Endothelial cell of umbilical vein (primary cell): ENCODE measurements around the gene RNFT2. TPM values are rescaled to one million over a fixed set of nuclear protein-coding genes. Genes with fewer than 3 reads are reported as not detected.

ENCODE experiments used
- BruUV-seq: library from RNA; stranded (reverse); fragments of 400-500 nt; replicated peaks from 2 replicates; lab custom pipeline; 2021; lab: Mats Ljungman, UMichigan
- CTCF ChIA-PET: fragments of 300-600, 350-600 bp; sonication (Branson Sonifier 250); formaldehyde crosslinking; loops from one replicate; lab custom pipeline; 2021; ENCODE audit warnings: antibody characterized with exemption, inconsistent platforms; lab: Charles Lee
- POLR2A ChIA-PET: fragments of 300-600, 350-600 bp; sonication (Branson Sonifier 250); formaldehyde crosslinking; loops from one replicate; lab custom pipeline; 2021; ENCODE audit warnings: antibody characterized with exemption, inconsistent platforms; lab: Charles Lee
- DNase-seq: peaks from one replicate; pipeline ENCODE4 v3.0.0-alpha.2; 2011; ENCODE audit warnings: low read depth, low spot score
- FAIRE-seq: peaks from 2 replicates; lab custom pipeline; 2011; peaks lifted over from hg19 to GRCh38; lab: Jason Lieb, UNC
- H2AFZ ChIP-seq: 2 replicates; pipeline ENCODE4 v1.6.0; 2012; ENCODE audit warnings: low read depth, low read length, control low read depth, inconsistent platforms
- H3K27ac ChIP-seq: 2 replicates; pipeline ENCODE4 v1.5.1; 2011; ENCODE audit warnings: low read depth, mild to moderate bottlenecking, control low read depth, low read length, moderate library complexity; ENCODE audit not compliant: insufficient read depth
- H3K27me3 ChIP-seq, 2 experiments: 2 replicates each; pipeline versions ENCODE4 v1.6.0 to v1.6.1; 2011; ENCODE audit warnings: low read length in 2 of 2, mixed read lengths in 1 of 2; ENCODE audit not compliant: control insufficient read depth in 2 of 2, insufficient read depth in 2 of 2
- H3K36me3 ChIP-seq, 2 experiments: 2 replicates in 1 of 2; 3 replicates in 1 of 2; pipeline ENCODE4 v1.5.1; 2011; ENCODE audit warnings: low read length in 2 of 2, mild to moderate bottlenecking in 1 of 2, moderate library complexity in 1 of 2; ENCODE audit not compliant: control insufficient read depth in 2 of 2, insufficient read depth in 2 of 2; ENCODE audit errors: extremely low read depth in 1 of 2
- H3K4me1 ChIP-seq: 3 replicates; pipeline ENCODE4 v1.5.1; 2011; ENCODE audit warnings: mild to moderate bottlenecking, low read length; ENCODE audit not compliant: control insufficient read depth, insufficient read depth; ENCODE audit errors: extremely low read depth
- H3K4me2 ChIP-seq: 2 replicates; pipeline ENCODE4 v1.6.1; 2011; ENCODE audit warnings: low read length, control low read depth, mixed read lengths; ENCODE audit not compliant: insufficient read depth
- H3K4me3 ChIP-seq, 3 experiments: fragments of 200-600 bp in 1 of 3; sonication (generic), shearing (Covaris generic) in 1 of 3; replicated peaks in 1 of 3; 2 replicates each; pipeline ENCODE4 v1.5.1; 2011 to 2016; ENCODE audit warnings: control low read depth in 3 of 3, low read length in 3 of 3, mild to moderate bottlenecking in 2 of 3, inconsistent platforms in 1 of 3, low read depth in 1 of 3, moderate library complexity in 1 of 3; ENCODE audit not compliant: insufficient read depth in 1 of 3
- H3K79me2 ChIP-seq: 2 replicates; pipeline ENCODE4 v1.6.0; 2012; ENCODE audit warnings: low read length, inconsistent platforms; ENCODE audit not compliant: control insufficient read depth, insufficient read depth
- H3K9ac ChIP-seq: replicated peaks from 2 replicates; pipeline ENCODE3; 2011; ENCODE audit warnings: low read length, control low read depth; ENCODE audit not compliant: insufficient read depth; ENCODE audit errors: extremely low read depth
- H3K9me1 ChIP-seq: replicated peaks from 3 replicates; pipeline ENCODE4 v1.6.0; 2011; ENCODE audit warnings: mild to moderate bottlenecking, low read length; ENCODE audit not compliant: control insufficient read depth, insufficient read depth; ENCODE audit errors: extremely low read depth
- H3K9me3 ChIP-seq: replicated peaks from 2 replicates; pipeline ENCODE4 v1.5.1; 2012; ENCODE audit warnings: low read length, inconsistent platforms; ENCODE audit not compliant: control insufficient read depth, insufficient read depth
- H4K20me1 ChIP-seq: replicated peaks from 2 replicates; pipeline ENCODE3; 2011; ENCODE audit warnings: mild to moderate bottlenecking, low read length; ENCODE audit not compliant: control insufficient read depth, insufficient read depth; ENCODE audit errors: extremely low read depth
- EZH2 ChIP-seq: IDR thresholded peaks from 2 replicates; pipeline ENCODE4 v1.6.1; 2012; ENCODE audit warnings: borderline replicate concordance, low read depth, mild to moderate bottlenecking, moderate library complexity, low read length, inconsistent platforms; ENCODE audit not compliant: severe bottlenecking
- JUN ChIP-seq: IDR thresholded peaks from 2 replicates; pipeline ENCODE4 v1.6.1; 2011; ENCODE audit warnings: borderline replicate concordance, low read depth; ENCODE audit not compliant: insufficient read length, insufficient read depth
- MYC ChIP-seq: IDR thresholded peaks from one replicate; pipeline ENCODE4 v1.6.1; 2011; ENCODE audit warnings: mild to moderate bottlenecking, low read depth, low read length
- POLR2A ChIP-seq: IDR thresholded peaks from 2 replicates; pipeline ENCODE4 v1.6.1; 2012; ENCODE audit warnings: low read depth, mild to moderate bottlenecking, control low read depth, low read length
- dilution Hi-C: fragments of 300-500 bp; cut with MboI; formaldehyde crosslinking; loops from one replicate; pipeline ENCODE4 v1.15.0; 2019; ENCODE audit warnings: low sequenced_read_pairs; ENCODE audit not compliant: extremely low pct_ligation_motif_present
- intact Hi-C: fragments of 100-400 bp; cut with micrococcal nuclease; formaldehyde crosslinking; loops from one replicate; pipeline ENCODE4 v1.10.0; 2022
- polyA plus RNA-seq, 4 experiments: library from polyadenylated mRNA; depleted of rRNA in 3 of 4; stranded (reverse) in 3 of 4; unstranded in 1 of 4; fragments of >200 nt; gene quantifications; 2 replicates each; pipeline versions ENCODE4 v1.2.1 to v1.2.3, GENCODE V29; 2011 to 2012; ENCODE audit warnings: missing spikeins in 1 of 4
- total RNA-seq: library from RNA; stranded (reverse); gene quantifications from 2 replicates; pipeline ENCODE4 v1.2.3, GENCODE V29; 2021
- TF ChIP-seq, protein P1 (sequence below): IDR thresholded peaks from 2 replicates; pipeline ENCODE4 v1.6.1; 2011; ENCODE audit not compliant: insufficient read depth, insufficient read length
- TF ChIP-seq, protein P2 (sequence below), 2 donors: IDR thresholded peaks; 1 replicate in 1 of 2; 2 replicates in 1 of 2; pipeline ENCODE4 v1.5.1; 2011; ENCODE audit warnings: low read length in 2 of 2, mild to moderate bottlenecking in 2 of 2, moderate library complexity in 2 of 2, control low read depth in 1 of 2, inconsistent platforms in 1 of 2, low read depth in 1 of 2; ENCODE audit not compliant: insufficient read depth in 1 of 2; ENCODE audit errors: extremely low read depth in 1 of 2

Gene RNFT2
- total and polyA plus RNA-seq, 2 donors (not counting 3 experiments of a cell fraction or from before 2014, with no cell fraction given): 1.4 to 6.6 TPM

DNA sequence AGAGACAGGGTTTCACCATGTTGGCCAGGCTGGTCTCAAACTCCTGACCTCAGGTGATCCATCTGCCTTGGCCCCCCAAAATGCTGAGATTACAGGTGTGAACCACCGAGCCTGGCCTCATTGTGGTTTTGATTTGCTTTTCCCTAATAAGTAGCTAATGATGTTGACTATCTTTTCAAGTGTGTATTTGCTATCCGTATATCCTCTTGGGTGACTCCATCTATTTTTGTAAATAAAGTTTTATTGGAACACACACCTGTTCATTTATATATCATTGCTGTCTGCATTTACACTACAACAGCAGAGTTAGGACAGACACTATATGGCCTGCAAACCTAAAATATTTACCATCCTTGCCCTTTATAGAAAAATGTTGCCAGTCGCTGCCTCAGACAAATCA, 156.8 kb downstream of the RNFT2 start:
- CTCF ChIA-PET: no interaction called here
- no TSS peak for BruUV-seq
- Histone ChIP-seq H3K4me2 (no peak overlapping the region), H4K20me1 (no peaks in the 10 kb centered on the region), H3K9me3 (no peaks in the 10 kb centered on the region), H3K27ac (no peak overlapping the region), H3K4me1 (no peaks in the 10 kb centered on the region), H3K9ac (no peak overlapping the region), H3K79me2 (no peaks in the 10 kb centered on the region), H3K27me3 (peaks cover 0 to 4% of the 10 kb centered on the region in 2 experiments), H2AFZ (no peak overlapping the region), H3K9me1 (no peaks in the 10 kb centered on the region), H3K4me3 (no peak overlapping the region), H3K36me3 (no peaks in the 10 kb centered on the region)
- TF ChIP-seq EZH2: no peak
- TF ChIP-seq MYC: no peak
- TF ChIP-seq POLR2A: no peak
- no peak for TF ChIP-seq JUN
- TF ChIP-seq, protein P1, sequence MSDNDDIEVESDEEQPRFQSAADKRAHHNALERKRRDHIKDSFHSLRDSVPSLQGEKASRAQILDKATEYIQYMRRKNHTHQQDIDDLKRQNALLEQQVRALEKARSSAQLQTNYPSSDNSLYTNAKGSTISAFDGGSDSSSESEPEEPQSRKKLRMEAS: no peak
- TF ChIP-seq, protein P2, sequence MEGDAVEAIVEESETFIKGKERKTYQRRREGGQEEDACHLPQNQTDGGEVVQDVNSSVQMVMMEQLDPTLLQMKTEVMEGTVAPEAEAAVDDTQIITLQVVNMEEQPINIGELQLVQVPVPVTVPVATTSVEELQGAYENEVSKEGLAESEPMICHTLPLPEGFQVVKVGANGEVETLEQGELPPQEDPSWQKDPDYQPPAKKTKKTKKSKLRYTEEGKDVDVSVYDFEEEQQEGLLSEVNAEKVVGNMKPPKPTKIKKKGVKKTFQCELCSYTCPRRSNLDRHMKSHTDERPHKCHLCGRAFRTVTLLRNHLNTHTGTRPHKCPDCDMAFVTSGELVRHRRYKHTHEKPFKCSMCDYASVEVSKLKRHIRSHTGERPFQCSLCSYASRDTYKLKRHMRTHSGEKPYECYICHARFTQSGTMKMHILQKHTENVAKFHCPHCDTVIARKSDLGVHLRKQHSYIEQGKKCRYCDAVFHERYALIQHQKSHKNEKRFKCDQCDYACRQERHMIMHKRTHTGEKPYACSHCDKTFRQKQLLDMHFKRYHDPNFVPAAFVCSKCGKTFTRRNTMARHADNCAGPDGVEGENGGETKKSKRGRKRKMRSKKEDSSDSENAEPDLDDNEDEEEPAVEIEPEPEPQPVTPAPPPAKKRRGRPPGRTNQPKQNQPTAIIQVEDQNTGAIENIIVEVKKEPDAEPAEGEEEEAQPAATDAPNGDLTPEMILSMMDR (IDR thresholded peaks at IDR 0.05; ENCODE audit: extremely low read depth in 1 of 2, insufficient read depth in 1 of 2, low read depth in 1 of 2, low read length in 2 of 2): no peak
- intact Hi-C loops (no loop called here), dilution Hi-C loops (no loop called here)
- FAIRE-seq (no peak), DNase-seq (no peak)
- POLR2A ChIA-PET: no interaction called here
